Activated CD8-positive, alpha-beta memory T cell treated with anti-CD3 and anti-CD28 coated beads for 1 hour (primary cell): ENCODE results near the gene ROCK2.
"Not testable (repeated sequence)": the region's sequence is repeated elsewhere in the genome, so short reads cannot be mapped to it uniquely, and the experiment has no call there.

ENCODE experiments used
- DNase-seq, 2 donors: peaks; one replicate each; pipeline ENCODE4 v3.0.0-alpha.2; 2020; ENCODE audit warnings: low read depth in 1 of 2; ENCODE audit errors: extremely low read depth in 1 of 2

The ROCK2 gene

DNA sequence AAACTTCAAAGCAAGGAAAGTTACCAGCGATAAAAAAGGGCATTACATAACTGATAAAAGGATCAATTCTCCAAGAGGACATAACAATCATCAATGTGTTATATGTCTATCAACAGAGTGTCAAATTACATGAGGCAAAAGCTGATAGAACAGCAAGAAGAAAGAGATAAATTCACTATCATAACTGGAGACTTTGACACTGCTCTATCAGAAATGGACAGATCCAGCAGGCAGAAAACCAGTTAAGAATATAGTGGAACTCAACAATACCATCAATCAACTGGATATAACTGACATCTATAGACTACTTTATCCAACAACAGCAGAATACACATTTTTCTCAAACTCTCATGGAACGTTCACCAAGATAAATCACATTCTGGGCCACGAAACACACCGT, 65.0 kb downstream of the ROCK2 start:
- DNase-seq = no peak

- no peak for DNase-seq
These were observed 66.2 kb downstream of the ROCK2 start for GRCh38 chr2:11278219-11278618.

- no peak for DNase-seq
These were observed 68.5 kb downstream of the ROCK2 start for GRCh38 chr2:11275910-11276309.

GRCh38 chr2:11270891-11271290, 73.5 kb downstream of the ROCK2 start:
- no peak for DNase-seq

GRCh38 chr2:11267931-11268330, 76.5 kb downstream of the ROCK2 start:
- no peak for DNase-seq

- DNase-seq = no peak
These were observed 79.6 kb downstream of the ROCK2 start for GRCh38 chr2:11264818-11265217.

- DNase-seq = no peak
These were observed 80.4 kb downstream of the ROCK2 start for GRCh38 chr2:11264007-11264406.

DNA sequence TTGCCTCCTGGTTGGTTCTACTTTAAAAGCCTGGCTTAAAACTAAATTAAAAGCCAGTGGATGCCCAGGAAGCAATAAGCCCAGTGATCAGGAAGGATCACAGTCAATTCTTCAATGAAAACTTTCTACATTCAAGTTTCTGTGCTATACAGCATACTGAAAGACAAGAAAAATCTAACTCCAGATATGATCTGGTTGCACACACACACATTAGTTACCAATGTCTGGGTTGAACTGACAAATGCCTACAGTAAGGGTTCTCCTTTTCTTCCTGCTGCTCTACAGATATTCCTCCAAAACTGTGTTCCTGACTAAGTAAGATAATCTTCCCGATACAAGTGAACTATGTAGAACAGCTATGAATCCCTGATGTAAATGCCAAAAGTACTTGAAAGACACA, 81.3 kb downstream of the ROCK2 start:
- DNase-seq = no peak

DNA sequence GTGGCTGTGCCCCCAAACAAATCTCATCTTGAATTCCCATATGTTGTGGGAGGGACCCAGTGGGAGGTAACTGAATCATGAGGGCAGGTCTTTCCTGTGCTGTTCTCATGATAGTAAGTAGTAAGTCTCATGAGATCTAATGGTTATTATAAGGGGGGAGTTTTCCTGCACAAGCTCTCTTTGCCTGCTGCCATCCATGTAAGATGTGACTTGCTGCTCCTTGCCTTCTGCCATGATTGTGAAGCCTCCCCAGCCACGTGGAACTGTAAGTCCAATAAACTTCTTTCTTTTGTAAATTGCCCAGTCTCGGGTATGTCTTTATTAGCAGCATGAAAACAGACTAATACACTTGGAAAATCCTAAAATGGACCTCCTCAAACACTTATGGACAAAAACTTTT, 82.0 kb downstream of the ROCK2 start:
- not testable (repeated sequence) for DNase-seq

DNA sequence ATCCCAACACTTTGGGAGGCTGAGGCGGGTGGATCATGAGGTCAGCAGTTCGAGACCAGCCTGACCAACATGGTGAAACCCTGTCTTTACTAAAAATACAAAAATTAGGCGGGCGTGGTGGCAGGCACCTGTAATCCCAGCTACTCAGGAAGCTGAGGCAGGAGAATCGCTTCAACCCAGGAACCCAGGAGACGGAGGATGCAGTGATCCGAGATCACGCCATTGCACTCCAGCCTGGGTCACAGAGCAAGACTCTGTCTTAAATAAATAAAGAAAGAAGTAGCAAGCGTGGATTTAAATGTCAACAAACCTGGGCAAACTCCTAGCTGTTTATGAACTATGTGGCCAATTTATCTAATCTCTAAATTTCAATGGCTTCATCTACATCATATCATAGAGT, 82.9 kb downstream of the ROCK2 start:
- DNase-seq = not testable (repeated sequence)

- no peak for DNase-seq
These were observed 83.5 kb downstream of the ROCK2 start for GRCh38 chr2:11260979-11261378.

DNA sequence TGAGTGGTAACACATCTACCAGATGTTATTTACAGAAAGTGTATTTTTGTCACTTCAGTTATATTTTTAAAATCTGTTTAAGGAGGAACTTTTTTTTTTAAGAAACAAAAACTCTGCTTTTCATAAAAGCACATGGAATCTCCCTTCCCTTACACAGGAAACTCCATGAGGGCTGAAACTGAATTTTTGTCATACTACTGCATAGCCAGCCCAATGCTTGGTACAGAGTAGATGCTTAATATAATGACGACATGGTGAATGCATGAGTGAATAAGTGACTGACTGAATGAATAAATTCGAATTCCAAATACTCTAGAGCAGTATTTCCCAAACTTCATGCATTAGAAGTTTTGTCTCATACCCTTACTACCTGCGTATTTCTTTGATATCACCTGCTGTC, 86.5 kb downstream of the ROCK2 start:
- DNase-seq = no peak

- DNase-seq = no peak
These were observed 87.4 kb downstream of the ROCK2 start for GRCh38 chr2:11257078-11257477.

- no peak for DNase-seq
These were observed 88.3 kb downstream of the ROCK2 start for GRCh38 chr2:11256166-11256565.

DNA sequence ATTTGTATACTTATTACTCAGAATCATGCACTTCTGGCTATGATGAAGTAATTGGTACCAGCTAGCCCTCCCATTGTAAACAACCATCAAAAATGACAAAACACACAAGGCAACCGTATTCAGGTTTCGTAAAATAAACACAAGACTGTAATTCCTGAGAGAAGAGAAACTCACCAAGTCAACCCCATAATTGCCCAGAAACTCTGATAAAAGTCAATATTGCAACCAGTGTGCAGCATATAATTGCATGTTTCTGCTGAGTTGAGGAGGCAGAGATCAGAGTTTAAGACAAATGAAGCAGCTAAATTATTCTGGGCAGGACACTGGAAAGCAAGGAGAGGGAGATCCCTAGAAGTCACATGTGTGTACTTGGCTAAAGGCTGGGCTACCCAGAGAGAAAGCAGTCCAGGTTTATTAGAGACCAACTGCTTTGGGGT, 90.3 kb downstream of the ROCK2 start:
- DNase-seq = no peak

DNA sequence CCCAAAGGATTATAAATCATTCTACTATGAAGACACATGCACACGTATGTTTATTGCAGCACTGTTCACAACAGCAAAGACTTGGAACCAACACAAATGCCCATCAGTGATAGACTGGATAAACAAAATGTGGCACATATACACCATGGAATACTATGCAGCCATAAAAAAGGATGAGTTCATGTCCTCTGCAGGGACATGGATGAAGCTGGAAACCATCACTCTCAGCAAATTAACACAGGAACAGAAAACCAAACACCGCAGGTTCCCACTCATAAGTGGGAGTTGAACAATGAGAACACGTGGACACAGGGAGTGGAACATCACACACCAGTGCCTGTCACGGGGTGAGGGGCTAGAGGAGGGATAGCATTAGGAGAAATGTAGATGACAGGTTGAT, 92.0 kb downstream of the ROCK2 start:
- DNase-seq = not testable (repeated sequence)

DNA sequence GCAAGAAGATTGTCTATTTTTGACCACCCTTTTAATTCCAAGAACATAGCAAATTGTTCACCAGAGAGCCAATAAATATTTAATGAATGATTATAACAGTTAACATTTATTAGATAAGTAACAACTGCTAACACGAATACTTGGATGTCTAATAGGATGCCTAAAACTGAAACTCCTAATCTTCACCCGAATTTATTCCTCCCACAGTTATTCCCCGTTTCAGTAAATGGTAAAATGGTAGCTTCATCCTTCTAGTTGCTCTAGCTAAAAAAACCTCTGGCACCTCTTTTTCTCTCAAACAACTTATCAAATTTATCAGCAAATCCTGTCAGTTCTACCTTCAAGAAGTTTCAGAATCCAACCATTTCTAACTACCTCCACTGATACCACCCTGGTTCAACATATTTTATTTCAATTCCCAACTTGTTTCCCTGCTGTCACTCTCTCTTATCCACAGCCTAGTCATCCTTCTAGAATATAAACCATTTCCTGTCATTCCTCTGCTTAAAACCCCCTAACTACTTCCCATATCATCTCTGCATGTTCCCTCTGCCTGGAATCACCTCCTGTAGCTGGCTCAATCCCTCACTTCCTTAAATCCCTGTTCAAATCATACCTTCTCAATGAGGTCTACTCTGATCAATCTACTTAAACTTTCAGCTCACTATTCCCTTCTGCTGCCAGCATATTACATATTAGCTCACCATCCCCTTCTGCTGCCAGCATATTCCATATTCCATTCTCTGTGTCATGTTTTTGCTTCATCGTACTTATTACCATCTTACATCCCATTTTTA, 93.8 kb downstream of the ROCK2 start:
- no peak for DNase-seq

- no peak for DNase-seq
These were observed 99.1 kb downstream of the ROCK2 start for GRCh38 chr2:11245322-11245721.

DNA sequence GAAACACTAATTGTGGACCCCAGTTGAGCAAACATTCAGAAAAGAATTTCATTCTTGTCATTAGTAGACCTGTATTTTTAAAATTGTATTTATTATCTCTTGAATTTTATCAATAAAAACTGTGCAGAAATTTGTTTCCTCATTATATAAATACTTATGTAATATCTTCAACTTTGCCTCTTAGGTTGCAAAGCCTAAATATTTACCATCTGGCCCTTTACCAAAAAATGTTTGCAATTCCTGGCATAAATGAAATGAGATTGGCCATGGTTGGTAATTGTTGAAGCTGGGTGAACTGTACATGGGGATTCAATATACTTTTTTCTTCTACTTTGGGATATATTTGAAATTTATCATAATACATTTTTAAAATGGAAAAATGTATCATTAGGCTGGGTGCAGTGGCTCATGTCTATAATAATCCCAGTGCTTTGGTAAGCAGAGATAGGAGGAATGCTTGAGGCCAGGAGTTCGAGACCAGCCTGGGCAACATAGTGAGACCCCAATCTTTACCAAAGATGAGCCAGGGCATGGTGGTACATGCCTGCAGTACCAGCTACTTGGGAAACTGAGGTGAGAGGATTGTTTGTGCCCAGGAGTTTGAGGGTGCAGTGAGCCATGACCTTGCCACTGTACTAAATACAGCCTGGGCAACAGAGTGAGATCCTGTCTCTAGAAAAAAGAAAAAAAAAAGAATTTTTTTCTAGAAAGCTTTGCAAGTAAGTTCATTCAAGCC, 100.2 kb downstream of the ROCK2 start:
- DNase-seq = no peak

GRCh38 chr2:11243512-11243911, 100.9 kb downstream of the ROCK2 start:
- no peak for DNase-seq

DNA sequence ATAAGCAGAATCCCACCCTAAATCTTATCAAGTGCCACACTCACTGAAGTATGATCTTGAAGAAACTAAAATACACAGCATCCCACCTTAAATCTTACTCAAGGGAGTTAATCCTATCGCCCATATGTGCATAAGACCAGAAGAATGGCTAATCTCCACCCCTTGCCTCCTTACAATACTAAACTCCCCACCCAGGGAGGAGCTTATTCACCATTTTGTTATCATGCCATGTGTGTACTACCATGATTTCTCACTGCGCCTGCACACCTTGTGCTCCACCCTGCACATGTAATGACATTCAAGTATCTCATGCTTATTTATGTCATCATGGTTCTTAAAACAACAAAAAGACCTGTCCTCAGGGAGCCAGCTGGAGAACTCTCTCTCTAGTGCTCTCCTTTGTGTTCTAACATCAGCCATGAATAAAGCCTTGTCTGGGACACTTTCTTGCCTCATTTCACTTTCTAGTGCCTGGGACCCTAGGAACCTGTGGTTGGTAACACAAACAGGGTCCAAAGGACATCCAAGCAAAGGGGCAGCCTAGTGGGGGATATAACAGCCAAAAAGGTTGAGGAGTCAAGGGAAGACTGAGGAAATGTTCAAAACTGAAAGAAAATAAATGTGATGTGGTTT, 101.8 kb downstream of the ROCK2 start:
- DNase-seq = no peak
